Smooth muscle cell (in vitro differentiated cells): Measurements from ENCODE around the gene PCNP. TPM values are rescaled to one million over a fixed set of nuclear protein-coding genes. Genes with fewer than 3 reads are reported as not detected.

Source experiments
- DNase-seq: peaks from one replicate; lab custom pipeline; 2025; ENCODE audit not compliant: unreplicated experiment; lab: John Stamatoyannopoulos, UW
- H2AFZ ChIP-seq: fragments of 200-600 bp; sonication (generic); 2 replicates; pipeline ENCODE4 v1.6.0; 2016; ENCODE audit warnings: antibody characterized with exemption, low read depth, mild to moderate bottlenecking
- H3F3A ChIP-seq: fragments of 200-600 bp; sonication (generic); 2 replicates; pipeline ENCODE4 v1.6.0; 2017; ENCODE audit warnings: antibody characterized with exemption, low read depth
- H3K27ac ChIP-seq: fragments of 200-600 bp; sonication (generic); 2 replicates; pipeline ENCODE4 v1.5.1; 2016; ENCODE audit warnings: low read depth, mild to moderate bottlenecking
- H3K27me3 ChIP-seq: fragments of 200-600 bp; sonication (generic); 2 replicates; pipeline ENCODE4 v1.6.1; 2016; ENCODE audit warnings: low read depth, mild to moderate bottlenecking
- H3K36me3 ChIP-seq: fragments of 200-600 bp; sonication (generic); 2 replicates; pipeline ENCODE4 v1.5.1; 2016; ENCODE audit warnings: low read depth
- H3K4me1 ChIP-seq: fragments of 200-600 bp; sonication (generic); 2 replicates; pipeline ENCODE4 v1.5.1; 2016; ENCODE audit warnings: low read depth
- H3K4me2 ChIP-seq: fragments of 200-600 bp; sonication (generic); 2 replicates; pipeline ENCODE4 v1.6.0; 2016; ENCODE audit warnings: mild to moderate bottlenecking
- H3K4me3 ChIP-seq: fragments of 200-600 bp; sonication (generic); 2 replicates; pipeline ENCODE4 v1.5.1; 2016; ENCODE audit warnings: mild to moderate bottlenecking
- H3K79me2 ChIP-seq: fragments of 200-600 bp; sonication (generic); 2 replicates; pipeline ENCODE4 v1.6.0; 2016; ENCODE audit warnings: low read depth, mild to moderate bottlenecking
- H3K9ac ChIP-seq: fragments of 200-600 bp; sonication (generic); 2 replicates; pipeline ENCODE4 v1.6.0; 2016; ENCODE audit warnings: low read depth
- H3K9me3 ChIP-seq: fragments of 200-600 bp; sonication (generic); replicated peaks from 2 replicates; pipeline ENCODE4 v1.5.1; 2016; ENCODE audit warnings: low read depth
- H4K20me1 ChIP-seq: fragments of 200-600 bp; sonication (generic); 2 replicates; pipeline ENCODE4 v1.6.0; 2016; ENCODE audit warnings: low read depth
- WGBS: methylation state at CpG from one replicate; pipeline ENCODE4 v1.1.7; 2016; ENCODE audit warnings: low lambda C conversion rate; 5-methylcytosine and 5-hydroxymethylcytosine counted together
- polyA plus RNA-seq: library from polyadenylated mRNA; unstranded; fragments of >200 nt; fragmentation: Nextera tagmentation; extraction: Ambion mirVana; gene quantifications from 2 replicates; pipeline ENCODE4 v1.2.1, GENCODE V29; 2016
- total RNA-seq: library from RNA; depleted of rRNA; stranded (reverse); fragments of >200 nt; gene quantifications from 2 replicates; pipeline ENCODE4 v1.2.3, GENCODE V29; 2014
- TF ChIP-seq, protein P1 (sequence below): fragments of 200-600 bp; sonication (generic); IDR thresholded peaks from 2 replicates; pipeline ENCODE4 v1.5.1; 2017; ENCODE audit warnings: borderline replicate concordance, mild to moderate bottlenecking, antibody characterized with exemption; ENCODE audit not compliant: insufficient read depth, poor library complexity, severe bottlenecking

Gene PCNP
- total and polyA plus RNA-seq, 2 experiments from 2014 or later: 105 to 137 TPM

DNA sequence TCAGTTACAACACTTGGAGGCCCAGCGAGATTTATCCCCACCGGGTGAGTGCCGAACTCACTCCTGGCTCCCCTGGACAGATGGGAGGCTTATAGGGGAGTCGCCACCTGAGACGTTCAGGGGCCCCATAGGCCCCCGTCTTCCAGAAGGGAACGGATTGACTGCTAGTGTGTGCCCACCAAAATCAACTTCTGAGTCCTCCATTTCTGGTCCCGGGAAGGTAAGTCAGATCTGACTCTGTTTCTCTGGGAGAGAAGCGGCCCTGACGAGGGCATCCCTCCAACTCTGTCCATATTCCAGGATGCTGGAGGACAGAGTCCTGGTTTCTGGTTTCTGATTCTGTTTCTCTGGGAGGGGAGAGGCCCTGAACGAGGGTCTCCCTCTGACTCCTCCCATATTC is 58.6 kb downstream of the PCNP start:
- no peaks in the 10 kb centered on the region for H3K36me3 ChIP-seq
- H3K9me3 ChIP-seq: no peaks in the 10 kb centered on the region
- 92% methylated on average over 11 of the region's 11 CpGs for WGBS
- no peak overlapping the region for H3K27ac ChIP-seq
- H3F3A ChIP-seq: no peaks in the 10 kb centered on the region
- TF ChIP-seq, protein P1, sequence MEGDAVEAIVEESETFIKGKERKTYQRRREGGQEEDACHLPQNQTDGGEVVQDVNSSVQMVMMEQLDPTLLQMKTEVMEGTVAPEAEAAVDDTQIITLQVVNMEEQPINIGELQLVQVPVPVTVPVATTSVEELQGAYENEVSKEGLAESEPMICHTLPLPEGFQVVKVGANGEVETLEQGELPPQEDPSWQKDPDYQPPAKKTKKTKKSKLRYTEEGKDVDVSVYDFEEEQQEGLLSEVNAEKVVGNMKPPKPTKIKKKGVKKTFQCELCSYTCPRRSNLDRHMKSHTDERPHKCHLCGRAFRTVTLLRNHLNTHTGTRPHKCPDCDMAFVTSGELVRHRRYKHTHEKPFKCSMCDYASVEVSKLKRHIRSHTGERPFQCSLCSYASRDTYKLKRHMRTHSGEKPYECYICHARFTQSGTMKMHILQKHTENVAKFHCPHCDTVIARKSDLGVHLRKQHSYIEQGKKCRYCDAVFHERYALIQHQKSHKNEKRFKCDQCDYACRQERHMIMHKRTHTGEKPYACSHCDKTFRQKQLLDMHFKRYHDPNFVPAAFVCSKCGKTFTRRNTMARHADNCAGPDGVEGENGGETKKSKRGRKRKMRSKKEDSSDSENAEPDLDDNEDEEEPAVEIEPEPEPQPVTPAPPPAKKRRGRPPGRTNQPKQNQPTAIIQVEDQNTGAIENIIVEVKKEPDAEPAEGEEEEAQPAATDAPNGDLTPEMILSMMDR: no peak
- DNase-seq: no peak
- H2AFZ ChIP-seq: no peak overlapping the region
- H3K79me2 ChIP-seq: no peaks in the 10 kb centered on the region
- H3K4me3 ChIP-seq: no peak overlapping the region
- no peaks in the 10 kb centered on the region for H4K20me1 ChIP-seq
- no peak overlapping the region for H3K9ac ChIP-seq
- no peak overlapping the region for H3K4me2 ChIP-seq
- H3K27me3 ChIP-seq: no peaks in the 10 kb centered on the region
- peaks cover 5% of the 10 kb centered on the region for H3K4me1 ChIP-seq

DNA sequence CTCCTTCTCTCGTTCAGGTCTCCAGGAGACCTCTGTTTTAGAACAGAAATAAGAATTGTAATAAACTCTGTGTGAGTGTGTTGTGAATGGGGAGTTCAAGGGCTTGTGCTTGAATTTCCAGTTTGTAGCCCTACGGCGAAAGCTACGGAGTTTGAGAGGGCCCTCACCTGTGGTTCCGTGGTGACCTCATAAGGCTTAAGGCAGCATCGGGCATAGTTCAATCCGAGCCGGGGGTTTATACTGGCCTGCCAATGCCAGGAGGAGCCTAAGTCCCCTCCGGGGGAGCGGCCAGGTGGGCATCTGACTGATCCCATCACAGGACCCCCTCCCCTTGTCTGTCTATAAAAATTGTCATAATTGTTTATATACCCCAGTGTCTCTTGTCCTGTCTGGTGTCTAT is 59.2 kb downstream of the PCNP start:
- peaks cover 5% of the 10 kb centered on the region for H3K4me1 ChIP-seq
- H2AFZ ChIP-seq: no peak overlapping the region
- no peak overlapping the region for H3K27ac ChIP-seq
- TF ChIP-seq, protein P1: no peak
- WGBS: 92% methylated on average over 10 of the region's 10 CpGs
- H3K27me3 ChIP-seq: no peaks in the 10 kb centered on the region
- H3K9me3 ChIP-seq: no peaks in the 10 kb centered on the region
- no peak for DNase-seq
- no peaks in the 10 kb centered on the region for H4K20me1 ChIP-seq
- no peaks in the 10 kb centered on the region for H3K79me2 ChIP-seq
- no peaks in the 10 kb centered on the region for H3F3A ChIP-seq
- H3K4me2 ChIP-seq: no peak overlapping the region
- H3K4me3 ChIP-seq: no peak overlapping the region
- H3K36me3 ChIP-seq: no peaks in the 10 kb centered on the region
- no peak overlapping the region for H3K9ac ChIP-seq

DNA sequence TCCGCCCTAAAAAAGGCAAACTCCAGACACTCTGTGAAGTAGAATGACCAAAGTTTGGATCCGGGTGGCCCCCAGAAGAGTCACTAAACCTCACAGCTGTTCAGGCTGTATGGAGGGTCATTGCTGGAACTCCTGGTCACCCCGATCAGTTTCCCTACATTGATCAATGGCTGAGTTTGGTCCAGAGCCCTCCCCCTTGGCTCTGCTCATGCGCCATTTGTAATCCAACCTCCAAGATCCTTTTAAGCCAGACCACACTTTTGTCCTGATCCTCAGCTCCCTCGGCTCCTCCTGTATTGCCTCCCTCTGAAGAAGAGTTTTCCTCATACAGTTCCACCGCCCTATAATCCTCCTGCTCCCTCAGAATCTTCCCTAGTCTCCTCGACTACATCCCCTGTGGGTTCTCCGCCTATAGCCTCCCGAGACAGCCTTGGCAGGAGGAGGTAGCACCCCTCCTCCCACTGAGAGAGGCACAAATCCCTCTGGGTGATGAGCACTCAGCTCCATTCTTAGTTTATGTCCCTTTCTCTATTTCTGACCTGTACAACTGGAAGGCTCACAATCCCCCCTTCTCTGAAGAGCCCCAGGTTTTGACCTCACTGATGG is 60.7 kb downstream of the PCNP start:
- Histone ChIP-seq H3K79me2 (no peaks in the 10 kb centered on the region), H3F3A (no peaks in the 10 kb centered on the region), H4K20me1 (no peaks in the 10 kb centered on the region), H3K9ac (no peak overlapping the region), H3K4me2 (no peak overlapping the region), H3K27ac (no peak overlapping the region), H3K4me3 (no peak overlapping the region), H3K27me3 (no peaks in the 10 kb centered on the region), H3K4me1 (peaks cover 5% of the 10 kb centered on the region), H3K9me3 (no peaks in the 10 kb centered on the region), H2AFZ (no peak overlapping the region), H3K36me3 (no peaks in the 10 kb centered on the region)
- no peak for DNase-seq
- TF ChIP-seq, protein P1: no peak
- 66% methylated on average over 9 of the region's 9 CpGs for WGBS

DNA sequence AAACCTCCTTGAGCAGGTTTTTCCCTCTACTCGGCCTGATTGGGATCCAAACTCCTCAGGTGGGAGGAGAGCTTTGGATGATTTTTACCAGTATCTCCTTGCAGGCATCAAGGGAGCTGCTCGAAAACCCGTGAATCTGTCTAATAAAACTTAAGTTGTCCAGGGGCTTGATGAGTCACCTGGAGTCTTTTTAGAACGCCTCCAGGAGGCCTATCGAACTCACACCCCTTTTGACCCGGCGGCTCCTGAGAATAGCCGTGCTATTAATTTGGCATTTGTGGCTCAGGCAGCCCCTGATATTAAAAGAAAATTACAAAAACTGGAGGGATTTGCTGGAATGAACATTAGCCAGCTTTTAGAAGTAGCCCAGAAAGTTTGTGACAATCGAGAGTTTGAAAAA is 61.4 kb downstream of the PCNP start:
- Histone ChIP-seq H3K9me3 (no peaks in the 10 kb centered on the region), H3K4me2 (peak overlapping the region; percentile 4), H3F3A (no peaks in the 10 kb centered on the region), H3K27ac (no peak overlapping the region), H3K79me2 (no peaks in the 10 kb centered on the region), H3K36me3 (no peaks in the 10 kb centered on the region), H3K4me3 (no peak overlapping the region), H3K27me3 (no peaks in the 10 kb centered on the region), H3K4me1 (peaks cover 5% of the 10 kb centered on the region), H2AFZ (no peak overlapping the region), H4K20me1 (no peaks in the 10 kb centered on the region), H3K9ac (no peak overlapping the region)
- 50% methylated on average over 9 of the region's 9 CpGs for WGBS
- TF ChIP-seq, protein P1: no peak
- no peak for DNase-seq
